Uterus (tissue), 2 donors: Measurements from ENCODE around the gene SLBP.

Experiments
- CTCF ChIP-seq, 4 experiments: fragments of 200-600 bp in 2 of 4; fragments of 450-650 bp in 2 of 4; sonication (generic) in 2 of 4; IDR thresholded peaks; one replicate each; pipeline ENCODE4 v1.5.1; 2016 to 2019; ENCODE audit warnings: antibody characterized with exemption in 4 of 4, mild to moderate bottlenecking in 2 of 4, moderate library complexity in 1 of 4
- POLR2A ChIP-seq, 2 donors: fragments of 450-650 bp; IDR thresholded peaks; one replicate each; pipeline ENCODE4 v1.6.1; 2016; ENCODE audit warnings: antibody characterized with exemption in 2 of 2, mild to moderate bottlenecking in 1 of 2, moderate library complexity in 1 of 2

DNA sequence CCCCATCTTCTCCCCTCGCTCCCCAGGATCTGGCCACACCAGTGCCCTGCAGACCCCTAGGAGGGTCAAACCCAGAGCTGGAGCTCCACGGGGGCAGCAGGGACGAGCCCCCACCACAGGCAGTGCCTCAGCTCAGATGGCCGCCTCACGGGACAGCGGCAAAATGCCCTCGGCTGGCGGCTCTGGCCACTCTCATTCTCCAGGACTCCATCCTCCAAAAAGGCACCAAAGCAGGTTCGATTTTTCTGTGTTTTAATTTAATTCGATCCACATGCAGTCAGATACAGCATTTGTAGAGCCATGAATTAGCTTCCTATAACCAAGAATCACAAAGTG lies 36.3 kb downstream of the SLBP start:
- TF ChIP-seq CTCF (IDR thresholded peaks at IDR 0.05) = no peak
- no peak for TF ChIP-seq POLR2A (IDR thresholded peaks at IDR 0.05)
